Peyer's patch (tissue), 4 donors: ENCODE results near the gene KLHL22. TPM values are rescaled to one million over a fixed set of nuclear protein-coding genes. Genes with fewer than 3 reads are reported as not detected.

ENCODE experiments used
- DNase-seq, 3 donors: peaks; one replicate each; pipeline ENCODE4 v3.0.0-alpha.2; 2017 to 2019
- H3K27ac ChIP-seq, 4 donors: fragments of 200-600 bp; sonication (generic); one replicate each; pipeline ENCODE4 v1.5.1; 2016 to 2019
- H3K27me3 ChIP-seq, 2 donors: fragments of 200-600 bp; sonication (generic); one replicate each; pipeline ENCODE4 v1.5.1; 2019
- H3K36me3 ChIP-seq, 3 donors: fragments of 200-600 bp; sonication (generic); one replicate each; pipeline ENCODE4 v1.5.1; 2016 to 2019
- H3K4me1 ChIP-seq, 4 donors: fragments of 200-600 bp; sonication (generic); one replicate each; pipeline ENCODE4 v1.5.1; 2016 to 2019
- H3K4me3 ChIP-seq, 4 donors: fragments of 200-600 bp; sonication (generic); 1 replicate in 3 of 4; 2 replicates in 1 of 4; pipeline ENCODE4 v1.5.1; 2016 to 2019; ENCODE audit warnings: mild to moderate bottlenecking in 1 of 4
- H3K9me3 ChIP-seq, 4 donors: fragments of 200-600 bp; sonication (generic); one replicate each; pipeline ENCODE4 v1.5.1; 2016 to 2019; ENCODE audit warnings: mild to moderate bottlenecking in 1 of 4
- POLR2A ChIP-seq, 2 donors: fragments of 450-650 bp; IDR thresholded peaks; one replicate each; pipeline ENCODE4 v1.5.1; 2017; ENCODE audit warnings: antibody characterized with exemption in 2 of 2, mild to moderate bottlenecking in 2 of 2, moderate library complexity in 2 of 2
- total RNA-seq, 4 donors: library from RNA; depleted of rRNA; stranded (reverse); fragments of >200 nt; gene quantifications; one replicate each; pipeline ENCODE4 v1.1.0, GENCODE V29; 2016
- TF ChIP-seq, protein P1 (sequence below), 6 experiments: fragments of 450-650 bp in 4 of 6; fragments of 200-600 bp in 2 of 6; sonication (generic) in 1 of 6; IDR thresholded peaks; one replicate each; pipeline ENCODE4 v1.5.1; 2017 to 2019; ENCODE audit warnings: antibody characterized with exemption in 6 of 6, mild to moderate bottlenecking in 3 of 6, moderate library complexity in 1 of 6

KLHL22 gene
- total RNA-seq, 4 donors from 2014 or later: 12.6 to 23.9 (median 19.2) TPM

DNA sequence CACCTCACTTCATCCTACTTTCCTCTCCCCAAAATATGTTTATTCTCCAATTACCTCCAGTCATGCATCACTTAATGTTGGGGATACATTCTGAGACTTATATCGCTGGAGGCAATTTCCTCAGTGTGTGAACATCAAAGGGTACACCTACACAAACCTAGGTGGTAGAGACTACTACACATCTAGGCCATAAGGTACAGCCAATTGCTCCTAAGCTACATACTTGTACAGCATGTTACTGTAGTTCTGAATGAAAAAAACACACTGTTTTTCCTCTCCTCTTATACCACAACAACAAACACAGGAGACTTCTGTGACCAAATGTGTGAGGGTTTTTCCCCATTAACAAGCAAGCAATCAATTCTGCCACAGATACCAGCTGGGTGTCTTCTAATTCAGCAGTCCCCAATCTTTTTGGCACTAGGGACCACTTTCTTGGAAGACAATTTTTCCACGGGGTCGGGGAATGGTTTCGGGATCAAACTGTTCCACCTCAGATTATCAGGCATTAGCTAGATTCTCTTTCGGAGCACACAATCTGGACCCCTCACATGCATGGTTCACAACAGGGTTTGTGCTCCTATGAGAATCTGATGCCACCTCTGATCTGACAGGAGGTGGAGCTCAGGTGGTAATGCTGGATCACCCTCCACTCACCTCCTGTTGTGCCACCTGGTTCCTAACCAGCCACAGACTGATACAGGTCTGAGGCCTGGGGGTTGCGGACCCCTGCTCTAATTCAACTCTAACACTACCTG is 5.2 kb downstream of the KLHL22 start:
- TF ChIP-seq POLR2A (IDR thresholded peaks at IDR 0.05): no peak
- TF ChIP-seq, protein P1, sequence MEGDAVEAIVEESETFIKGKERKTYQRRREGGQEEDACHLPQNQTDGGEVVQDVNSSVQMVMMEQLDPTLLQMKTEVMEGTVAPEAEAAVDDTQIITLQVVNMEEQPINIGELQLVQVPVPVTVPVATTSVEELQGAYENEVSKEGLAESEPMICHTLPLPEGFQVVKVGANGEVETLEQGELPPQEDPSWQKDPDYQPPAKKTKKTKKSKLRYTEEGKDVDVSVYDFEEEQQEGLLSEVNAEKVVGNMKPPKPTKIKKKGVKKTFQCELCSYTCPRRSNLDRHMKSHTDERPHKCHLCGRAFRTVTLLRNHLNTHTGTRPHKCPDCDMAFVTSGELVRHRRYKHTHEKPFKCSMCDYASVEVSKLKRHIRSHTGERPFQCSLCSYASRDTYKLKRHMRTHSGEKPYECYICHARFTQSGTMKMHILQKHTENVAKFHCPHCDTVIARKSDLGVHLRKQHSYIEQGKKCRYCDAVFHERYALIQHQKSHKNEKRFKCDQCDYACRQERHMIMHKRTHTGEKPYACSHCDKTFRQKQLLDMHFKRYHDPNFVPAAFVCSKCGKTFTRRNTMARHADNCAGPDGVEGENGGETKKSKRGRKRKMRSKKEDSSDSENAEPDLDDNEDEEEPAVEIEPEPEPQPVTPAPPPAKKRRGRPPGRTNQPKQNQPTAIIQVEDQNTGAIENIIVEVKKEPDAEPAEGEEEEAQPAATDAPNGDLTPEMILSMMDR (IDR thresholded peaks at IDR 0.05): no peak
- no peak overlapping the region for H3K27ac ChIP-seq
- DNase-seq: no peak
- no peaks in the 10 kb centered on the region for H3K27me3 ChIP-seq
- peaks cover 0 to 13% (median 6%) of the 10 kb centered on the region in 4 donors for H3K4me1 ChIP-seq
- no peaks in the 10 kb centered on the region for H3K9me3 ChIP-seq
- H3K36me3 ChIP-seq: no peaks in the 10 kb centered on the region
- no peak overlapping the region for H3K4me3 ChIP-seq

DNA sequence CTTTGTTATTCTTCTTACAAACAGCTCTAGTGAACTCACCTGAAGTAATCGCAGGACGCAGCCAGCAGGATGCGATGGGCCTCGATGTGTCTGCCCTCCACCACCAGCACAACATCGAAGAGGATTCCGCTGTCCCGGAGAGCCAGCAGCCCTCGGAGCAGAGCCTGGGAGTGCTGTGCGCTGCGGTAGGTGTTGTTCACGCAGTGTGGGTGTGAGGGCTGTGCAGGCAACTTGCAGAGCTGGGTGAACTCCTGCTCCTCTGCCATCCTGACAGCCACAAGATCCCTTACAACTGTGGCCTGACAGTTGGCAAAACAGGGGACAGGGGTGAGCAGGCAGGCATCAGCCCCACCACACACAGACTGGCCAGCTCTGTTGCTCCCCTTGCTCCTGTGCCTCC is 6.6 kb downstream of the KLHL22 start:
- Histone ChIP-seq H3K4me1 (peaks cover 0 to 3% (median 0%) of the 10 kb centered on the region in 4 donors), H3K36me3 (no peaks in the 10 kb centered on the region), H3K9me3 (no peaks in the 10 kb centered on the region), H3K27ac (no peak overlapping the region), H3K4me3 (no peak overlapping the region), H3K27me3 (no peaks in the 10 kb centered on the region)
- DNase-seq: no peak
- no peak for TF ChIP-seq POLR2A (IDR thresholded peaks at IDR 0.05)
- TF ChIP-seq, protein P1 (IDR thresholded peaks at IDR 0.05): no peak

DNA sequence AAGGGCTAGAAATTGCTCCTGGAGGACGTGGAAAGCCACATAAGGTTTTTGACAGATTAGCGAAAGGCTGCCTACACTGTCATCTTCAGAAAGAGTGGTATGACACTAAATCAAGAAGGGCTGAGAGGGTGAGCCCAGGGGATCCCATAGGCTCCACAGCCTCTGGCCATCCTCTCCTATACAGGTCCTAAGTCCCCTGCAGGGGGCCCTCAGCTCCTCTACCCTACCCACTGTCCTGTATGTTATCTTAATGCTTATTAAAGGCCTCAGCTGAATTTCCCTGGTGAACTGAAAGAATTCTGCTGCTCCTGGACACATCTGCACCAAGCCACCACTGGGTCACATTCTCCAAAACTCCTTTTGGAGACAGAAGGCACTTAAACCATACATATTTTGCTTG is 7.9 kb downstream of the KLHL22 start:
- Histone ChIP-seq H3K27ac (no peak overlapping the region), H3K4me1 (no peaks in the 10 kb centered on the region), H3K4me3 (no peak overlapping the region), H3K27me3 (no peaks in the 10 kb centered on the region), H3K9me3 (no peaks in the 10 kb centered on the region), H3K36me3 (no peaks in the 10 kb centered on the region)
- TF ChIP-seq, protein P1 (IDR thresholded peaks at IDR 0.05): no peak
- no peak for TF ChIP-seq POLR2A (IDR thresholded peaks at IDR 0.05)
- no peak for DNase-seq

DNA sequence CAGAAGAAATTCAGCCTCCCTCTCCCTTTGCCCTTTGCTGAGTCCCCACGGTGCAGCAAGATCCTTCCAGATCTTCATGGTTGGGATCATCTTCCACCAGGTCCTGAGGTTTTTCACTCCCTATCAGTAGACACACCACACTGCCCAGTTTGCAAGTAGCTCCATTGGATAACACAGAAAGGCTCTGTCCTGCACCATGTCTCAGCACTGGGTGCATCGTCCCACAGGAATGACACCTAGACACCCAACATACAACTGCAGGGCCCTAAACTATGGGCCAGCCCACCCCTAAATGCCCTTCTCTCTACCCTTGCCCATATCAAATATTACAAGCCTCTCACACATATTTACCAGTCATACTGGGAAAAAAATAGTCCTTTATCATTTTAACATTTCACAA is 9.4 kb downstream of the KLHL22 start:
- Histone ChIP-seq H3K36me3 (no peaks in the 10 kb centered on the region), H3K4me1 (no peaks in the 10 kb centered on the region), H3K9me3 (no peaks in the 10 kb centered on the region), H3K27ac (no peak overlapping the region), H3K27me3 (no peaks in the 10 kb centered on the region), H3K4me3 (no peak overlapping the region)
- DNase-seq: no peak
- TF ChIP-seq, protein P1 (IDR thresholded peaks at IDR 0.05): no peak

DNA sequence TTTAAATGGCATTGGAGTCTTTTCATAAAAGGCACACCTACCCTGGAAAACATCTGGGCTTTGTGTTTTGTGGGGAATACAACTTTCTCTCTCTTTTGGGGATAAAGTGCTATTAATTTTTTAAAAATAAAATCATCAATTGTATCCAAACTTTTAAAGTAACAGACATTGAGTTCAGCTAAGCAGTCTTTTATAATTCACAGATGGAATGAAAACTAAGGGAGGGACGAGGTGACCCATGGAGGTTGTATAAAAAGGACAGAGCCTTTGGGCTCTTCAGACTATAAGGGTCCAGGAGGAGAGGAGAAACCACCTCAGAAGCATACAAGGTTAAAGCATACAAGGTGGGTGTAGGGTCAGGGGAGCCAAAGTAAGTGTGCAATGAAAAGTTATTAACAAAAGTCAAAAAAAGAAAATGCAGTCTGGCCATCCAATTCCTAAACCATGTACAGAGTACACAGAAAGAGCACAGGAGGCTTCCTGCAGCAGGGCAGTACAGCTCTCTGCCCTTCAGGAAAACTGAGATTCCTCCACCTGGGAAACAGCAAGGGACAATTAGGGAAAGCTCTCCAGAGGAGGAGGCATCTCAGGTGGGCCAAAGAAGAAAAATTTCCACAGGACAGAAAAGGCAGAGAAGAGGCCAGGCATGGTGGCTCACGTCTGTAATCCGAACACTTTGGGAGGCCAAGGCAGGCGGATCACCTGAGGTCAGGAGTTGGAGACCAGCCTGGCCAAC is 10.5 kb downstream of the KLHL22 start:
- DNase-seq: no peak
- Histone ChIP-seq H3K4me1 (no peaks in the 10 kb centered on the region), H3K36me3 (no peaks in the 10 kb centered on the region), H3K9me3 (no peaks in the 10 kb centered on the region), H3K27me3 (no peaks in the 10 kb centered on the region), H3K4me3 (no peak overlapping the region), H3K27ac (no peak overlapping the region)
- TF ChIP-seq, protein P1 (IDR thresholded peaks at IDR 0.05): no peak
- no peak for TF ChIP-seq POLR2A (IDR thresholded peaks at IDR 0.05)
